Measurements from ENCODE around the gene CEP112.

GRCh38 chr17:66211047-66211810 lies 19.3 kb upstream of the CEP112 start:
- TF ChIP-seq CTCF (IDR thresholded peaks at IDR 0.05) (no peak), POLR2A (IDR thresholded peaks at IDR 0.05) (no peak)
